Natural killer cell treated with Interleukin-12 subunit alpha and Interleukin-12 subunit beta and Interleukin-15 and Interleukin-18, amount 100 ng/mL, for 72 hours (primary cell): ENCODE data around the gene OR8B3. TPM values are rescaled to one million over a fixed set of nuclear protein-coding genes. Genes with fewer than 3 reads are reported as not detected.
"Not testable (repeated sequence)": the region's sequence is repeated elsewhere in the genome, so short reads cannot be mapped to it uniquely, and the experiment has no call there.

Experiments
- ATAC-seq, 2 donors: fragments of 150-1000 bp; cut with Tn5 transposase in 1 of 2; sonication (Bioruptor Pico), chemical (Tn5 transposase) in 1 of 2; 2 replicates each; pipeline ENCODE4 v1.10.0; 2021
- DNase-seq: peaks from one replicate; pipeline ENCODE4 v3.0.0; 2022; ENCODE audit warnings: low spot score
- H3K27ac Mint-ChIP-seq, 2 donors: 1 replicate in 1 of 2; 2 replicates in 1 of 2; pipeline ENCODE4 v1.8.0; 2022; ENCODE audit warnings: mixed read lengths in 2 of 2, mild to moderate bottlenecking in 1 of 2, moderate library complexity in 1 of 2
- H3K27me3 Mint-ChIP-seq, 2 donors: 1 replicate in 1 of 2; 2 replicates in 1 of 2; pipeline ENCODE4 v1.8.0; 2022; ENCODE audit warnings: mixed read lengths in 2 of 2
- H3K36me3 Mint-ChIP-seq: one replicate; pipeline ENCODE4 v1.8.0; 2022; ENCODE audit warnings: mixed read lengths
- H3K4me1 Mint-ChIP-seq, 2 donors: 1 replicate in 1 of 2; 2 replicates in 1 of 2; pipeline ENCODE4 v1.8.0; 2022; ENCODE audit warnings: low read depth in 2 of 2, mixed read lengths in 2 of 2, mild to moderate bottlenecking in 1 of 2
- H3K4me3 Mint-ChIP-seq: one replicate; pipeline ENCODE4 v1.8.0; 2022; ENCODE audit warnings: mixed read lengths
- H3K9me3 Mint-ChIP-seq: 2 replicates; pipeline ENCODE4 v1.8.0; 2022; ENCODE audit warnings: mixed read lengths
- total RNA-seq, 2 donors: library from RNA; stranded (reverse); gene quantifications; one replicate each; pipeline ENCODE4 v1.2.3, GENCODE V29; 2022

The OR8B3 gene
- total RNA-seq, 2 donors from 2014 or later, result not detected

- peaks cover 12 to 38% of the 10 kb centered on the region in 2 donors for H3K27me3 Mint-ChIP-seq
- H3K27ac Mint-ChIP-seq, result no peak overlapping the region
- no peaks in the 10 kb centered on the region for H3K36me3 Mint-ChIP-seq
- no peaks in the 10 kb centered on the region for H3K9me3 Mint-ChIP-seq
- H3K4me1 Mint-ChIP-seq, result peaks cover 0 to 4% of the 10 kb centered on the region in 2 donors
- DNase-seq (no peak), ATAC-seq (no peak)
- H3K4me3 Mint-ChIP-seq, result no peak overlapping the region
These were observed 6.8 kb upstream of the OR8B3 start for GRCh38 chr11:124405581-124405980.

GRCh38 chr11:124403186-124403585, 4.4 kb upstream of the OR8B3 start:
- ATAC-seq, result not testable (repeated sequence)
- peaks cover 4 to 20% of the 10 kb centered on the region in 2 donors for H3K27me3 Mint-ChIP-seq

GRCh38 chr11:124402326-124402922, 3.6 kb upstream of the OR8B3 start:
- peaks cover 2 to 15% of the 10 kb centered on the region in 2 donors for H3K27me3 Mint-ChIP-seq
- no peak overlapping the region for H3K27ac Mint-ChIP-seq
- no peaks in the 10 kb centered on the region for H3K36me3 Mint-ChIP-seq
- no peaks in the 10 kb centered on the region for H3K9me3 Mint-ChIP-seq
- peak; percentile 65 for DNase-seq
- H3K4me1 Mint-ChIP-seq, result peaks cover 0 to 4% of the 10 kb centered on the region in 2 donors
- ATAC-seq, result peak; percentile 65 to 72
- no peak overlapping the region for H3K4me3 Mint-ChIP-seq

More at GRCh38 chr11:124403186-124403585, 4.4 kb upstream of the OR8B3 start:
- H3K4me1 Mint-ChIP-seq, DNase-seq, H3K27ac Mint-ChIP-seq, H3K4me3 Mint-ChIP-seq, H3K9me3 Mint-ChIP-seq, H3K36me3 Mint-ChIP-seq: not testable (repeated sequence)

GRCh38 chr11:124396847-124397246, 2.0 kb downstream of the OR8B3 start:
- H3K4me3 Mint-ChIP-seq, H3K4me1 Mint-ChIP-seq, DNase-seq, H3K36me3 Mint-ChIP-seq, H3K9me3 Mint-ChIP-seq, ATAC-seq, H3K27me3 Mint-ChIP-seq, H3K27ac Mint-ChIP-seq: not testable (repeated sequence)

- ATAC-seq (no peak), DNase-seq (no peak)
- H3K9me3 Mint-ChIP-seq, result peaks cover 10% of the 10 kb centered on the region
- no peaks in the 10 kb centered on the region for H3K4me1 Mint-ChIP-seq
- peaks cover 4% of the 10 kb centered on the region for H3K36me3 Mint-ChIP-seq
- H3K27me3 Mint-ChIP-seq, result peaks cover 2 to 6% of the 10 kb centered on the region in 2 donors
- H3K27ac Mint-ChIP-seq, result no peak overlapping the region
- H3K4me3 Mint-ChIP-seq, result no peak overlapping the region
These were observed 4.4 kb downstream of the OR8B3 start for GRCh38 chr11:124394408-124394807.

GRCh38 chr11:124384399-124384798, 14.4 kb downstream of the OR8B3 start, which contains the start of gene OR8B2:
Gene OR8B2 (minus strand): TSS chr11:124384499. CDS start chr11:124383343, 1,156 bp downstream.
- peaks cover 3% of the 10 kb centered on the region for H3K9me3 Mint-ChIP-seq

GRCh38 chr11:124382857-124383256, 16.0 kb downstream of the OR8B3 start:
- not testable (repeated sequence) for H3K4me1 Mint-ChIP-seq, H3K9me3 Mint-ChIP-seq, H3K4me3 Mint-ChIP-seq

More at GRCh38 chr11:124384399-124384798, 14.4 kb downstream of the OR8B3 start, which contains the start of gene OR8B2:
- Mint-ChIP-seq H3K27ac (no peak within 1 kb of the TSS), H3K27me3 (peaks cover 6 to 7% of the 10 kb centered on the region in 2 donors), H3K4me1 (no peaks in the 10 kb centered on the region), H3K36me3 (peaks cover 1% of the 10 kb centered on the region), H3K4me3 (no peak within 1 kb of the TSS)
- no peak for ATAC-seq
- no peak for DNase-seq

GRCh38 chr11:124380585-124380984, 18.2 kb downstream of the OR8B3 start:
- Mint-ChIP-seq H3K27me3 (peaks cover 6% of the 10 kb centered on the region in 2 donors), H3K27ac (no peak overlapping the region), H3K4me1 (no peaks in the 10 kb centered on the region), H3K9me3 (no peaks in the 10 kb centered on the region), H3K36me3 (no peaks in the 10 kb centered on the region), H3K4me3 (no peak overlapping the region)
- no peak for ATAC-seq
- no peak for DNase-seq

More at GRCh38 chr11:124382857-124383256, 16.0 kb downstream of the OR8B3 start:
- not testable (repeated sequence) for DNase-seq, ATAC-seq, H3K27ac Mint-ChIP-seq, H3K36me3 Mint-ChIP-seq, H3K27me3 Mint-ChIP-seq

- Mint-ChIP-seq H3K27ac (no peak overlapping the region), H3K4me1 (no peaks in the 10 kb centered on the region), H3K4me3 (no peak overlapping the region), H3K9me3 (no peaks in the 10 kb centered on the region), H3K36me3 (no peaks in the 10 kb centered on the region), H3K27me3 (no peaks in the 10 kb centered on the region)
- ATAC-seq (no peak), DNase-seq (no peak)
These were observed 22.5 kb downstream of the OR8B3 start for GRCh38 chr11:124376280-124376679.

GRCh38 chr11:124359566-124359965, 39.3 kb downstream of the OR8B3 start:
- Mint-ChIP-seq H3K4me1 (no peaks in the 10 kb centered on the region), H3K36me3 (no peaks in the 10 kb centered on the region), H3K9me3 (peaks cover 2% of the 10 kb centered on the region), H3K27ac (no peak overlapping the region), H3K4me3 (no peak overlapping the region), H3K27me3 (peaks cover 0 to 15% of the 10 kb centered on the region in 2 donors)
- ATAC-seq, result no peak
- DNase-seq, result no peak

GRCh38 chr11:124346311-124346955, 52.4 kb downstream of the OR8B3 start:
- H3K9me3 Mint-ChIP-seq, result peaks cover 3% of the 10 kb centered on the region
- H3K27me3 Mint-ChIP-seq, result peaks cover 2 to 24% of the 10 kb centered on the region in 2 donors

More at GRCh38 chr11:124346311-124346955, 52.4 kb downstream of the OR8B3 start:
- no peak for ATAC-seq
- Mint-ChIP-seq H3K36me3 (peaks cover 5% of the 10 kb centered on the region), H3K4me1 (no peaks in the 10 kb centered on the region), H3K4me3 (no peak overlapping the region), H3K27ac (no peak overlapping the region)
- DNase-seq, result no peak

Other genes with a start within 250 kb of the OR8B3 start
- gene OR10D3, start 215.7 kb downstream of the OR8B3 start, total RNA-seq, result not detected
- not detected for gene OR8G1, start 157.9 kb downstream of the OR8B3 start, total RNA-seq
- gene OR8G5, start 142.6 kb downstream of the OR8B3 start, total RNA-seq, result not detected
- not detected for gene OR8D1, start 85.1 kb downstream of the OR8B3 start, total RNA-seq
- not detected for gene OR8D2, start 78.8 kb downstream of the OR8B3 start, total RNA-seq
- gene OR8B2, start 14.5 kb downstream of the OR8B3 start, total RNA-seq, result not detected
- gene OR8B4, start 25.8 kb upstream of the OR8B3 start, total RNA-seq, result not detected
- not detected for gene OR8B8, start 46.7 kb upstream of the OR8B3 start, total RNA-seq
- gene OR8B12, start 144.6 kb upstream of the OR8B3 start, total RNA-seq, result not detected
- gene OR8A1, start 171.0 kb upstream of the OR8B3 start, total RNA-seq, result not detected
- gene PANX3, start 212.4 kb upstream of the OR8B3 start, total RNA-seq, result not detected
- 10 to 100 TPM; 38.2 to 47.7 TPM for gene TBRG1, start 223.8 kb upstream of the OR8B3 start, total RNA-seq